ENCODE results near the gene THTPA. TPM values are rescaled to one million over a fixed set of nuclear protein-coding genes. Genes with fewer than 3 reads are reported as not detected.
"Not testable (repeated sequence)": the region's sequence is repeated elsewhere in the genome, so short reads cannot be mapped to it uniquely, and the experiment has no call there.

THTPA gene
- total and polyA plus RNA-seq, 2 of the 13 experiments (the other 11 are each of a cell fraction or from before 2014, with no cell fraction given), result 7.4 to 8.7 TPM

DNA sequence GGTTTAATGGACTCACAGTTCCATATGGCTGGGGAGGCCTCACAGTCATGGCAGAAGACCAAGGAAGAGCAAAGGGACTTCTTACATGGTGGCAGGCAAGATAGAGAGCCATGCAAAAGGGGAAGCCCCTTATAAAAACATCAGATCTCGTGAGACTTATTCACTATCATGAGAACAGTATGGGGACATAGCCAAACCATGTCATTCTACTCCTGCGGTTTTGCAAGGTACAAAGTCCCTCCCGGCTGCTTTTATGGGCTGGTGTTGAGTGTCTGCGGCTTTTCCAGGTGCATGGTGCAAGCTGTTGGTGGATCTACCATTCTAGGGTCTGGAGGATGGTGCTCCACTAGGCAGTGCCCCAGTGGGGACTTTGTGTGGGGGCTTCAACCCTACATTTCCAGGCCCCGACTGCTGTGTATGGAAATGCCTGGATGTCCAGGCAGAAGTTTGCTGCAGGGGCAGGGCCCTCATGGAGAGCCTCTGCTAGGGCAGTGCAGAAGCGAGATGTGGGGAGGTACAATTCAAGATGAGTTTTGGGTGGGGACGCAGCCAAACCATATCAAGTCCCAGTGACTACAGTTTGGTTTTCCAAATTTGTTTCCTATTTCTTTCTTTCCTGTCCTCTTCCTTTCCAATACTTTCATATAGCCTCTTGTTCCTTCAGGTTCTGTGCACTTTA, 53.5 kb downstream of the THTPA start (continued):
- TF ChIP-seq ARID3A (IDR thresholded peaks at IDR 0.05; ENCODE audit: low read depth, low read length), result peak; percentile 89
- TF ChIP-seq ZNF317 (CRISPR knock-in tag; IDR thresholded peaks at IDR 0.05), result peak; percentile 90
- peak; percentile 65; the same call in 1 of the 2 replicates for TF ChIP-seq ZNF335 (CRISPR knock-in tag; IDR thresholded peaks at IDR 0.05)
- TF ChIP-seq, protein P1, sequence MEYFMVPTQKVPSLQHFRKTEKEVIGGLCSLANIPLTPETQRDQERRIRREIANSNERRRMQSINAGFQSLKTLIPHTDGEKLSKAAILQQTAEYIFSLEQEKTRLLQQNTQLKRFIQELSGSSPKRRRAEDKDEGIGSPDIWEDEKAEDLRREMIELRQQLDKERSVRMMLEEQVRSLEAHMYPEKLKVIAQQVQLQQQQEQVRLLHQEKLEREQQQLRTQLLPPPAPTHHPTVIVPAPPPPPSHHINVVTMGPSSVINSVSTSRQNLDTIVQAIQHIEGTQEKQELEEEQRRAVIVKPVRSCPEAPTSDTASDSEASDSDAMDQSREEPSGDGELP (IDR thresholded peaks at IDR 0.05; ENCODE audit: borderline replicate concordance, low read depth), result peak; percentile 41; the same call in 1 of the 2 replicates
- TF ChIP-seq, protein P2, sequence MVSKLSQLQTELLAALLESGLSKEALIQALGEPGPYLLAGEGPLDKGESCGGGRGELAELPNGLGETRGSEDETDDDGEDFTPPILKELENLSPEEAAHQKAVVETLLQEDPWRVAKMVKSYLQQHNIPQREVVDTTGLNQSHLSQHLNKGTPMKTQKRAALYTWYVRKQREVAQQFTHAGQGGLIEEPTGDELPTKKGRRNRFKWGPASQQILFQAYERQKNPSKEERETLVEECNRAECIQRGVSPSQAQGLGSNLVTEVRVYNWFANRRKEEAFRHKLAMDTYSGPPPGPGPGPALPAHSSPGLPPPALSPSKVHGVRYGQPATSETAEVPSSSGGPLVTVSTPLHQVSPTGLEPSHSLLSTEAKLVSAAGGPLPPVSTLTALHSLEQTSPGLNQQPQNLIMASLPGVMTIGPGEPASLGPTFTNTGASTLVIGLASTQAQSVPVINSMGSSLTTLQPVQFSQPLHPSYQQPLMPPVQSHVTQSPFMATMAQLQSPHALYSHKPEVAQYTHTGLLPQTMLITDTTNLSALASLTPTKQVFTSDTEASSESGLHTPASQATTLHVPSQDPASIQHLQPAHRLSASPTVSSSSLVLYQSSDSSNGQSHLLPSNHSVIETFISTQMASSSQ (IDR thresholded peaks at IDR 0.05; ENCODE audit: low read depth), result peak; percentile 79
- TF ChIP-seq, protein P2 (CRISPR knock-in tag; IDR thresholded peaks at IDR 0.05; ENCODE audit: borderline replicate concordance), result peak; percentile 63
- peak; percentile 69; the same call in 1 of the 2 replicates for TF ChIP-seq POLR2G (IDR thresholded peaks at IDR 0.05; ENCODE audit: low read depth, low read length)
- TF ChIP-seq, protein P3, sequence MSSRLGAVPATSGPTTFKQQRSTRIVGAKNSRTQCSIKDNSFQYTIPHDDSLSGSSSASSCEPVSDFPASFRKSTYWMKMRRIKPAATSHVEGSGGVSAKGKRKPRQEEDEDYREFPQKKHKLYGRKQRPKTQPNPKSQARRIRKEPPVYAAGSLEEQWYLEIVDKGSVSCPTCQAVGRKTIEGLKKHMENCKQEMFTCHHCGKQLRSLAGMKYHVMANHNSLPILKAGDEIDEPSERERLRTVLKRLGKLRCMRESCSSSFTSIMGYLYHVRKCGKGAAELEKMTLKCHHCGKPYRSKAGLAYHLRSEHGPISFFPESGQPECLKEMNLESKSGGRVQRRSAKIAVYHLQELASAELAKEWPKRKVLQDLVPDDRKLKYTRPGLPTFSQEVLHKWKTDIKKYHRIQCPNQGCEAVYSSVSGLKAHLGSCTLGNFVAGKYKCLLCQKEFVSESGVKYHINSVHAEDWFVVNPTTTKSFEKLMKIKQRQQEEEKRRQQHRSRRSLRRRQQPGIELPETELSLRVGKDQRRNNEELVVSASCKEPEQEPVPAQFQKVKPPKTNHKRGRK (CRISPR knock-in tag; IDR thresholded peaks at IDR 0.05), result 0 out of 2 replicates have a peak, but pooled peaks have one; percentile 1
- TF ChIP-seq ISL2 (CRISPR knock-in tag; IDR thresholded peaks at IDR 0.05), result peak; percentile 81
- TF ChIP-seq, protein P4, sequence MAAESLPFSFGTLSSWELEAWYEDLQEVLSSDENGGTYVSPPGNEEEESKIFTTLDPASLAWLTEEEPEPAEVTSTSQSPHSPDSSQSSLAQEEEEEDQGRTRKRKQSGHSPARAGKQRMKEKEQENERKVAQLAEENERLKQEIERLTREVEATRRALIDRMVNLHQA (CRISPR knock-in tag; IDR thresholded peaks at IDR 0.05), result 0 out of 2 replicates have a peak, but pooled peaks have one; percentile 13
- TF ChIP-seq HOMEZ (CRISPR knock-in tag; IDR thresholded peaks at IDR 0.05; ENCODE audit: low read depth), result peak; percentile 95
- peak; percentile 69 for TF ChIP-seq GATAD1 (CRISPR knock-in tag; IDR thresholded peaks at IDR 0.05)
- peak; percentile 72; the same call in 1 of the 2 replicates for TF ChIP-seq NFATC3 (CRISPR knock-in tag; IDR thresholded peaks at IDR 0.05)
- peak; percentile 41; the same call in 1 of the 2 replicates for TF ChIP-seq MYNN (CRISPR knock-in tag; IDR thresholded peaks at IDR 0.05; ENCODE audit: low read depth)
- peak; percentile 81; the same call in 1 of the 2 replicates for TF ChIP-seq ZMAT3 (CRISPR knock-in tag; conservative IDR thresholded peaks at IDR 0.05)
- peak; percentile 29; the same call in 1 of the 2 replicates for TF ChIP-seq CREM (IDR thresholded peaks at IDR 0.05)
- TF ChIP-seq CREM (CRISPR knock-in tag; IDR thresholded peaks at IDR 0.05), result not testable (repeated sequence)
- peak; percentile 86 for TF ChIP-seq KAT8 (CRISPR knock-in tag; IDR thresholded peaks at IDR 0.05)
- peak; percentile 85 for TF ChIP-seq SIX1 (CRISPR knock-in tag; IDR thresholded peaks at IDR 0.05; ENCODE audit: borderline replicate concordance)

Data from HepG2 (cell line).